Measurements from ENCODE around the gene UNC93A.
"Not testable (repeated sequence)": the region's sequence is repeated elsewhere in the genome, so short reads cannot be mapped to it uniquely, and the experiment has no call there.

Gene UNC93A

DNA sequence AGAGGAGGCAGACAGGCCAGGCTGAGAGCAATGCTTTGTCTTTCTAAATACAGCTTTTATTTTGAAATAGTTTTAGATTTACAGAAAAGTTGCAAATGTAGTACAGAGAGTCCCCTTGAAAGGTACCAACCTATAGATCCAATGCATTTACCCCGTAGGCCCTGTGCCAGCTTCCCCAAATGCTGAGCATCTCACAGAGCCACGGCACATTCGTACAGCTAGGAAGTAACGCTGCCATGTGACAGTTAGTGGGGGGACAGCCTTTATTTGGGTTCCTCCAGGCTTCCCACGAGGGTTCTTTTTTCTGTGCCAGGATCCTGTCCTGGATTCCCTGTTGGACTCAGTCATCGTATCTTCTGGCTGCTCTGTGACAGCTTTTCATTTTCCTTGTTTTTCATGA, 20.6 kb downstream of the UNC93A start:
- not testable (repeated sequence) for DNase-seq

DNA sequence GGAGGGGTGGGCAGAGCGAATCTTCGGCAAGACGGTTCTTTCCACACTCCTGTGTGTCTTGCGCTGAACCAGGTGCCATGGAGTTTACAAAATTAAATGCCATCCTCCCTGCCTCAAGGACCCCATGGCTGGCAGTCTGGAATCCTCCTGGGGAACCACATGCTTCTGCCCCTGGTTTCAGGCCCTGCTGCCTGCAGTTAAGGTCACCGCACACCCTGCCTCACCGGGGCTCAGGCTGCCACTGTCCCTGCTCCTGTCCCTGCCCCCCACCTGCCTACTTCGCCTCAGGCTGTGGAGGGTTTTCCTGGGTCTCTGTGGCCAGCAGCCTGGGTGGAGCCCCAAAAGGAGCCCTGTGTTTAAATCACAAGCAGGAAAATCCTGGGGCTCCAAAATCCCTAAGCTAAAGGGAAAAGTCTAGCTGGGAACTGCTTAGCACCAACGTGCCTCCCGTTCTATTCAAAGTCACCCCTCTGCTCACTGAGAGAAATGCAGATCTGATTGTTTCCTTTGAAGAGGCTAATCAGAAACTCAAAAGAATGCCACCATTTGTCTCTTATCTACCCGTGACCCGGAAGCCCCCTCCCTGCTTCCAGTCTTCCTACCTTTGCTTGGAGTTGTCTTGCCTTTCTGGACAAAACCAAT, 23.2 kb downstream of the UNC93A start:
- no peak for DNase-seq

DNA sequence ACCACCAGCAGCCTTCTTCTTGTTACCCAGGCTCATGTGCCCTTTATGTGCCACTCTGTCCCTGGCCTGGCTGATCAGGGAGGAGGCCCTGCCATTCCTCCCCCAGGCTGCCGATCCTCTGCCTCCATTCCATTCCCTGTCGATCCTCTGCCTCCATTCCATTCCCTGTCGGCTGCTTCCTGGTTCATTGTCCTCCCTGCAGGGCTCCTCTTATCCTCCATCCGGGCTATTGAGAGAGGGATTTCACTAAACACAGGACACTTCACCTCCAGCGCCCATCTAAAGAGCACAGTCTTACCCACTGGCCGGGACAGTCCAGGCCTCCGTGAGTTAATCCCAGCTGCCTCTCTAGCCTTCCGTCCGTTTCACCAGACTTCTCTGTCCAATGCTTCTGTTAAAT, 26.1 kb downstream of the UNC93A start:
- DNase-seq: no peak

DNA sequence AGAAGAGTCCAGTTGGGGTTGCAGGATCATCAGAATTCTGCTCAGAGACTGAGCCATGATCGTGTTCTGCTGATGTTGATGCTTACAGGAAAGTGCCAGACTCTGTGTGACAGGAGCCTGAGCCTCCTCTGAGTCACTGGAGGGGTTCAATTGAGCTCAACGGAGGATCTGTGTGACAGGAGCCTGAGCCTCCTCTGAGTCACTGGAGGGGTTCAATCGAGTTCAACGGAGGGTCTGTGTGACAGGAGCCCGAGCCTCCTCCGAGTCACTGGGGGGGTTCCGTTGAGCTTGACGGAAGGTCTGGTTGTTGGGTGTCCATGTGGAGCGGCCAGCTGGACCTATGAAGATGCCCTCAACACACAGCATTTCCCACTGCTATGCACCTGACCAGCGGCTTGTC, 27.2 kb downstream of the UNC93A start:
- DNase-seq: peak; percentile 4

DNA sequence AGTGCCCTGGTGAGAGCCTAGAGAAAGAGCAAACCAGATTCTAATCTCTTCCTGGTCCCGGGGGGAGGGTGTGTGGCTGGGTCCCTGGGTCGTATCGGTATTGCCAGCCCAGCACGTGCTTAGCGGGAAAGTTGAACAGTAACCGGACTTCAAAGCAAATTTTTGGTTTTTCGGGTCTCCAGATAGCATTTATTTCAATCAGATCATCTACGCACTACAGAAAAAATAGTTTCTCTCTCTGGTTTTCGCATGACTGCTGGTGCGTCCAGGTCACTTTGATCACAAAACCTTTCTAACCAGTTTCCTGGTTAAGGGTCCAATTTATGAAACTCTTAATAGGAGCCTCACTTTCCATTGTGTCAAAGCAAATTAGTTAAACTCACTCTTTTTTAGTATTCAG, 27.7 kb downstream of the UNC93A start:
- not testable (repeated sequence) for DNase-seq

DNA sequence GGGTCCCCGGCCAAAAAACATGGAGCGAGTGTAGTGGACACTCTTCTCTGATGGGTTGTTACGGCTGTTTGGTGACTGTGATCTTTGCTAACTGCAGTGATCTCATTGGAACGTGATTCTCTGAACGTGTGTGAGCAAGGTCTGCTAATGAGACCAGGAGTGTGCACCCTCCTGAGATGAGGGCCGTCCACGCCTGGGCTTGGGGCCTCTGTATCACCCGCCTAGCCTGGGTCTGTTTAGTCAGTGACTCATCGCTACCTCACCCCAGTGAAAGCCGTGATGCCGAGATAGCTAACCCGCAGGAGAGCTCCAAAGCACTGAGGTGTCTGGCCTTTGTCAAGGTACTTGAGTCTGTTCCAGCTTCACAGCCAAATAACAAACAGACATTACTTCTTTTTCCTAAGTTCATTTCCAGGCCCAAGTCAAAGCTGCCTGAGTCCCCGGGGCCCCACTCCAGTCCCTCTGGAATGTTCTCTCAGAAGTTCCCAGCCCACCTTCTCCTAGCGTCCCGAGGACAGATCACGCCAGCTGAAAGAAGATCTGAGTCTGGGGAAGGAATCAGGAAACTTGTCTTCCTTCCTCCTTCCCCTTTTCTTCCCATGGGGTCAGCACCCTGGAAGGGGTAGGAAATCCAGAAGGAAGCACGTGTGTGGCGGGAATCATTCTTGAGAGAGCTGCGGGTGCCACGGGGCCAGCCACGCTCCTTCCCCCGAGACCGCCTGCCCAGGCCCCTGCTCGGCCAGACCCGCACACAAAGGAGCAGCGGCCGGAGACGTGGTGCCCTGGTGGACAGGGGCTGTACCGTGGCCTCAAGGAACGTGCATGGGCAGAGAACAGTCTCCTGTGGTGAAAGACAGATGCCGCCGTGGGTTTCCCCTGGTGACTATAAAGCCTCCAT, 29.0 kb downstream of the UNC93A start:
- not testable (repeated sequence) for DNase-seq

DNA sequence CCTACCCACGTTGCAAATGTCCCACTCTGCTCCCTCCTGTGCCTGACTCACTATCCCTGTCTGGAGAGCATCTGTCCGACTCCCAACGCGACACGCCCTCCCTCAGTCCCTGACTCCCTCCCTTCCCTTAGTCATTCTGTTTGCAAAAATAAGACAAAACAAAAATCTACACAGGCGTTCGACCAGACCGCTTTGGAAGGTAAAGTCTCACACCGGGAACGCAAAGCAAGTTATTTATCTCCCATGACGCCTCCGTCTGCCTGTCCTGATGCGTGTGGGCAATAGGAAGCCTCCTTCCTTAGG, 29.6 kb downstream of the UNC93A start:
- not testable (repeated sequence) for DNase-seq

DNA sequence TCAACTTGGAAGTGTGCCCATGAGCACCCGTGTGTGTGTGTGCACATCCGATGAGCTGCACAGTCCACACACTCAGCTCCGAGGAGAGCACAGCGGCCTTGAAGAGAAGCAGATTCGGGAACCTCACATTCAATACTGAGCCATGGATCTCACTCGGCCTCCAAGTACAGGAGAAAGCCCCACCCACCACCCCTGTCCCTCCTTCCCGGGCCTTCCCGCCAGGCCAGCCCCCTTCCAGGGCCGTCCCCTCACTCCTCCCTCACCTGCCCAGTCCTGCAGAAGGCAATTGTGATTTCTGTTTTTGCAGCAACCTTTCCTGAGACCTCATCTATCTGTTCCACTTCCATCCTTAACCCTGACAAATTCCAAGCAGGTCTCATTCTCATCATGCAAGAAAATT, 30.1 kb downstream of the UNC93A start:
- not testable (repeated sequence) for DNase-seq

DNA sequence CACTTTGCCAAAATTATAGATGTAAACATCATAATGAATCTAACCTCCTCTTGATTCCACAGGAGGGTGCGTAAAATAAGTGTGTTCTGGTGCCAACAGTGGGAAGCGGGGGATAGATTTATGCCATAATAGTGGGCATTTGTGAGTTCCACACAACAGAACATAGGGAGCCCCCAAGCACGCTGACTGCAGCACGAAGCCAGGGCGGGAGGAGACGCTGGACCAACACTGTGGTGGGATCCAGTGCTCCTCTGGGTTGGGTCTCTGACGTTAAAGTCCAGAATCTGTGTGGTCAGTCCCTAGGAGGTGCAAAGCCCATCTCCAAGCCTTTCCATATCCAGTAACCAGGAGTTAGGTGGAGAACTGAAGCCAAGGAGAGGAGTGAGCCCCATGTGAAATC, 32.0 kb downstream of the UNC93A start:
- no peak for DNase-seq

DNA sequence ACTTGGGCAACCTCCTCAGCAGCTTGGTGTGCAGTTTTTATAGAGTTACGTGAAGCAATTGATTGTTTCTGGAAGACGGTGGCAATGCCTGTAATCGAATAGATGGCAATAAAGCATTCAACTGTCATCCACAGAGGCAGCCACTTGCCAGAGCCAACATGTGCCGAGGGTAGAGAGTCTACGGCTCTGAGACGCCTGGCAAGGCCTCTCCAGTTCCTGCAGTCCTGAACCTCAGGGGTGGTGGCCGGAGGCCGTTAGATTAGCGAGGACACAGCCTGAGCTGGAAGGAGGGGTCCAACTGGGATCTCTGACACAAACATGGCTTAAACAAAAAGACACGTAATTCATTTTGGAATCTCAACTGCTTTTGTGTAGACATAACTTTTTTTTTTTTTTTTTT, 33.0 kb downstream of the UNC93A start:
- DNase-seq: no peak

DNA sequence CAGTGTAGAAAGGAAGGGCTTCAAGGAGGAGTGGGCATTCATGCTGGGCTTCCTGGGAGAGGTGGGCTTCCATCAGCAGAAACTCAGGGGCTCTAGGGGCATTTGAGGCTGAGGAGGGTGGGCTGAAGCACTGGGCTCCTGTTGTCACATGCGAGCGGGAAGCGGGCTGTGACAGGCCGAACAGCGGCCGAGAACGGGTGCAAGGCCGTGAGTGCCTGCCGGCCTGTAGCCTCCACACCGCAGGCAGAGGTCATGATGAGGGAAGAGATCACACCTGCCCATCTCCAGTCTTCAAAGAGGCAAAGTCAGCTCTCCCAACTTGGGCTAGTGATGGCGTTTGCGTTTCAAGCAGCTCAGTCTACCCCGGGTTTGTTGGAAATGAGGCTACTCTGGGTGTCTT, 34.7 kb downstream of the UNC93A start:
- no peak for DNase-seq

DNA sequence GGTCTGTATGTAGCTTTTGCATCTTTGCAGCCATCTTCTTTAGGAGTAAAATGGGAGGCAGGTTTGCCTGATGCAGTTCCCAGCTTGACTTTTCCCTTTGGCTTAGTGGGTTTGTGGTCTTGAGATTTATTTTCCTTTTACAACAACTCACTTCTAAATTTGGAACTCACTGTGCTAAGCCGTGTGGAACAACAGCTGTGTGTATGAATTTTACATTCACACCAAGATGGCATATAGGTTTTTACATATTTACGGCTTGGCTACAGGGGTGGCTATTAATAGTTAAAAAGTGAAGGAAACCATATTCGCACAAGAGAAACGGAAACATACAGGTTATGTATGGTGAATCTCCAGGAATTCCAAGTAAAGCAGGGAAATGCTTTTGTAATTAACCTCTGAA, 36.3 kb downstream of the UNC93A start:
- DNase-seq: no peak

DNA sequence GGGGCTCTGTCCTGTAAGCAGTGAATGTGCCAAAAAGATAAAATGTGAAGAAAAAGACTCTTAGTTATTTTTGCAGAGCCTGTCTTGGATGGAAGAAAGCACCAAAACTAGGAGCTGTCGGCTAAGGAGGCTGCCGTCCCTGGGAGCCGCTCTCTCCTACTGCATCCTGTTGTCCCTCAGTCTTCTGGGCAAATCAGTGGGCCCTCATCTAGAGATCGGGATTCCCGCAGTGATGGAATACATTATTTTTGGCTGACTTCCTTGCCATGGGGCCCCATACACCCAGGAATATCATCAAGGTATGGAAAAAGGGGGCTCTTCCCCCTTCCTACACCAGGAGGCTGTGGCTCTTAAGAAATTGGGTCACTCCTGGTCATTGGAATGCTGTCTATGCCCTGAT, 37.0 kb downstream of the UNC93A start:
- DNase-seq: no peak

DNA sequence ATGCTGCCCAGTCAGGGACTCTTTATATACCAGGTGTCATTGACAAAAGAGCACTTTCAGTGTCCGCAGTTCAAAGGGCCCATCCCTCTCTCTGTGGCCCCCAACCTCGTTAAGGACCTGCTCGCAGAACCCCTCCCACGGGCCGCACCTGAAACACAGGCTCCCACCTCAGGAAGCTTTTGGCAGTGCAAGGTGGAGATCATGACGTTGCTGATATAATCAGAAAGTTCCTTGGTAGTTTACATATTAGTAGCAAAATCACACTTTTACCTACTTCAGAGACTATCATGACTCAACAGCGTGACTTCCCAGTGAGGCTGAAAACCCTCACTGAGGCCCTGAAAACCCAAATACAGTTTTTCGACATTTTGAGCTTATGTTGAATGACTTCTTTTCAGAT, 37.9 kb downstream of the UNC93A start:
- DNase-seq: no peak

DNA sequence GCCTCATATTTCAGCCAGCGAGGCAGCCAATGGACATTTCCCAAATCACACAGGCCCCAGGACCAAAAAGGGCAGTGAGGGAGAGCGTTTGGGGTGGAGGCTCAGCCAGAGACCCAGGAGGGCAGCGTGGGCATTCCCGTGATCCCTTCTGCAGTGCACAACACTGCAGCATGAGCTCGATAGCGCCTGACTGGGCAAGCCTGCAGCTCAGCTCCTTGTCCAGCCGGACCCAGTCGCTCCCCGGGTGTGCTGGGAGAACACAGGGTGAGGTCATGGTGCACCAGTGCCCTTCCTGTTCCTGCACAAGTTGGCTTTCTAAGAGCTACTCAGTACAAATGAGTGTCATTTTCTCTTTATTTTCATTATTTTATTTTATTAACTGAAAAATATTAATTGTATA, 39.6 kb downstream of the UNC93A start:
- no peak for DNase-seq

DNA sequence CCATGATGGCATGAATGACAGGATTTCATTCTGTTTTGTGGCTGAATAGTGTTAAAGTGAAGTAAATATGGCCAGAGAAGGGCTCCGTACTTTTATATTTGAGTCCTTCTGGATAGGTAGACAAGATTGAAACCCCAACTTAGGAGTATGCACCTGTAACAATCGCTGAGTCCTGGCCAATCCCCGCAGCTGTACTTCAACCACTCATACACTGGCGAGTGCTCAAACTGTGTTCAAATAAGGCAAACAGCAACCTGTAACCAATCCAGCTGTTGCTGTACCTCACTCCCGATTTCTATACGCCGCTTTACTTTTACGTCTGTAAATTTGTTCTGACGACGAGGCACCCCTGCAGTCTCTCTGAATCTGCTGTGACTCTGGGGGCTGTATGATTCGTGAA, 40.5 kb downstream of the UNC93A start:
- no peak for DNase-seq

DNA sequence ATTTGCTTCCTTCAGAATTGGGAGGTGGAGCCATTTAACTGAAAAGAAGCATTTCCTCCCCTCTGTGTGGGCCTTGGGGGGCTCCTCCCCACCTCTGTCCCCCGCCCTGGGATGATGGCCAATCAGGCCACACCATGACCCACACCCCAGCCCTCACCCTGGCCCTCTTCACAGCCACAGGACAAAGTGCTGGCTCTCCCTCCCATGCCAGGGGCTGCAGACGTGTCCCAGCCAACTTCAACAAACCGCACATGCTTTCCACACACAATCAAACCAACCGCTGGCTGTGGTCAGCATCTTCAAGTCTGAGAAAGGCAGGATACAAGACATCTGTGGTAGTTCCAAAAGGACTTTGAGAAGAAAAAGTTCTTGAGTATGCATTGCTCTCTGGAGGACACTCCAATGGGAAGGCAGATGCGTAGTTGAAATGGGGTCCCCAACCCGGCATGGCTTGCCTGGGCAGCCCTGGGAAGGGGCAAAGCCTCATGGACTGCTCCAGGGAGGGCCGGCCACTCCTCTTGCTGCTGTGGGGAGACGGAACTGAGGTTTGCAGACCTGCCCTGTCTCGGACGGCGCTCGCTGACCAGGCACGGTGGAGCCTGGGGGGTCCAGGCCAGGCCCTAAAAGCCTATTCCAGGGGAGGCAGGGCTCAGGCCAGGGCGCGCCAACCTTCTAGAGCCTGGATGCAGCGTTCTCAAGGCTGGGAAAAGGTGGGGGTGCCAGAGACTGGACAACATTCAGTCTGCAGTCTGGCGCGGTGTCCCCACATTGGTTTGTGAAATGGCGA, 45.9 kb downstream of the UNC93A start:
- DNase-seq: no peak

DNA sequence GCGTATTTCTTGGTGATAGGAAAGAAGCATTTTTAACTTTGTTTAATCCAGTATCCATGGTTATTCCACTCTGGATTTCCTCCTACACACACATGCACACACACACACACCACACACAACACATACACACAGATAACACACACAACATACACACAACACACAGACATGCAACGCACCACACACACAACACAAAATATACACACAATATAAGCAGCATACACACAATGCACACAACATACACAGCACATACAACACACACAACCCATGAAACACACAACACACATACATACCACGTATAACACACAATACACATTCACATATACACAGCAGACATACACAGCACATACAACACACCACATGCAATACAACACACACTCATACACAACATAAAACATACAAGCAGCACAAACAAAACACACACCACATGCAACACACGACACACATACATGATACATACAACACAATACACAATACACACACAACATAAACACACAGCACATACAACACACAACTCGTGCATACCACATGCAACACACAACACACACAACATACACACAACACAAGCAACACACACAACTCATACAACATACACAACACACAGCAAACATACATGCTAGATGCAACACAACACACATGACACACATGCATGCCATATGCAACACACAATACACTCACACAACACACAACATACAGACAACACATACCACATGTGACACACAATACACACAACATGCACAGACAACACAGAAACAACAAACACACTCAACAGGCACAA, 46.7 kb downstream of the UNC93A start:
- DNase-seq: no peak

DNA sequence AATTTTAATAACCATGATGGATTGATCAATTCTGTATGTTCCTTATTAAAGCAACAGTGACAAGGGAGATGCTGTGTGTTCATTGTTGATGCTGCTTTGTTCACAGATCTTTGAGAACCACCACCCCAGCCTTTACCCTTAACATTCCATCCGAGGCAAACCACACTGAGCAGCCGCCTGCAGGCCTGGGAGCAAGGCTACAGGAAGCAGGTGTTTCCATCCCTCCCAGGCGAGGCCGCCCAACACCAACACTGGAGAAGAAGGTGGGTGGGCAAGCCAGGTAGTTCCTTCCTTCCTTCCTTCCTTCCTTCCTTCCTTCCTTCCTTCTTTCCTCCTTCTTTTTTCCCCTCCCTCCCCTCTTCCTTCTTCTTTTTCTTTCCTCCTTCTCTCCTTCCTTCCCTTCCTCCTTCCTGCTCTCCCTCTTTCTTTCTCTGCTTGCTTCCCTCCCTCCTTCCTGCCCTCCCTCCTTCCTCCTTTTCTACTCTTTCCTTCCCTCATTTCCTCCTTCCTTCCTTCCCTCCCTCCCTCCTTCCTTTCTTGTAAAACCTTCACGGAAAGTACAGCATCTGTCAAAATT, 47.5 kb downstream of the UNC93A start:
- DNase-seq: no peak

DNA sequence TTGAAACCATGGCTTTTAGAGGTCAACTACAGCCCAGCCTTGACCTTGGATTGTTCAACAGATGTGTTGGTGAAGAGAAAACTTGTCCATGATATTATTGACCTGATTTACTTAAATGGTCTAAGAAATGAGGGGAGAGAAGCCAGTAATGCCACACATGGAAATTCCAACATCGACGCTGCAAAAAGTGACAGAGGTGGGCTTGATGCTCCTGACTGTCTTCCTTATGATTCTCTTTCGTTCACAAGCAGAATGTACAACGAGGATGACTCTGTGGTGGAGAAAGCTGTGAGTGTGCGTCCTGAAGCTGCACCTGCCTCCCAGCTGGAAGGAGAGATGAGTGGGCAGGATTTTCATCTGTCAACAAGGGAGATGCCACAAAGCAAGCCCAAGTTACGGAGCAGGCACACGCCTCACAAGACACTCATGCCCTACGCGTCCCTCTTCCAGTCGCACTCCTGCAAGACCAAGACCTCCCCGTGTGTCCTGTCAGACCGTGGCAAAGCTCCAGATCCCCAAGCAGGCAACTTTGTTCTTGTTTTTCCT, 50.0 kb downstream of the UNC93A start:
- no peak for DNase-seq

DNA sequence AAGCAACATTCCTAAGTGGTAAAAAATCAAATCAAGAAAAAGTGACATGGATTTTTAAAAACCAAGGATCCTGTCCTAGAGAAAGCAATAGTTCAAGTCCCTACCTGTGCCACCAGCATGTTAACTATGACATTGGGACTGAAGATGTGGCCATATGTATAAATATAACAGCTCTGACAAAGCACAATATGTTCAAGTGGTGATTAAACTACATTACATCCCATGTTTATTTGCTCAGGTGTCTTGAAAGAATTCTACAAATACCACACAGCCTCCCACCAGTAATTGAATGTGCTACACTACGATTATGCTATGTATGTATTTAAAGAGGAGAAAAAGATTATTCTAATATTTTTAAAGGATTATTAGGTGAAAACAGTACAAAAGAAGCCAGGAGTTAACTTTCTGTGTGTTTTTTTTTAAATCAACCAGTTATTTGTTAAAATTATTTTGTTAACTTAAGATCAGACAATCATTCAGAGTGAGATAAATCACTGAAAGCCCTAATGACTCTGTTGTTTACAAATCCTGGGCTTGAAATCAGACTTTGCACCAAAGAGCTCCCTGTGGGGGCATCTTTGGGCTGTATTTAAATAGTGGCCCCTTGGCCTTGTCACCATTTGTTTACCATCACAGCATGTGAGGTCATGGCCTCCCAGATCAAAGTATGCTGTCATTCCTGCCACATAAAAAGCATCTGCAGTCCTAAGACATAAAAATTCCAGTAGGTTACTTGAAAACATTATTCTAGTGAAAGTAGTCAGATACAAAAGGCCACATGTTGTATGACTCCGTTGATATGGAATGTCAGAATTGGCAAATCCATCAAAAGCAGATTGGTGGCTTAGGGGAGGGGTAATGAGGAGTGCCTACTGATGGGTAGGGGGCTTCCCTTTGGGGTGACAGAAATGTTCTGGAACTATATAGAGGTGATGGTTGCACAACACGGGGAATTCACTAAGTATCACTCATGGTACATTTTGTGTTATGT, 50.8 kb downstream of the UNC93A start:
- DNase-seq: no peak

Data from fibroblast of skin of back (primary cell).